ENCODE data around the gene KCTD7. TPM values are rescaled to one million over a fixed set of nuclear protein-coding genes. Genes with fewer than 3 reads are reported as not detected.

The KCTD7 gene
- total RNA-seq, 1 donor from 2014 or later: 8.0 TPM

Other genes with a start within 250 kb of the KCTD7 start
- gene RABGEF1, start 111.9 kb downstream of the KCTD7 start, total RNA-seq: 14.9 TPM